Measurements from ENCODE around the gene TUBB6.
A peak's percentile ranks its signal among the peaks of the same experiment; 100 is the strongest.

The TUBB6 gene

DNA sequence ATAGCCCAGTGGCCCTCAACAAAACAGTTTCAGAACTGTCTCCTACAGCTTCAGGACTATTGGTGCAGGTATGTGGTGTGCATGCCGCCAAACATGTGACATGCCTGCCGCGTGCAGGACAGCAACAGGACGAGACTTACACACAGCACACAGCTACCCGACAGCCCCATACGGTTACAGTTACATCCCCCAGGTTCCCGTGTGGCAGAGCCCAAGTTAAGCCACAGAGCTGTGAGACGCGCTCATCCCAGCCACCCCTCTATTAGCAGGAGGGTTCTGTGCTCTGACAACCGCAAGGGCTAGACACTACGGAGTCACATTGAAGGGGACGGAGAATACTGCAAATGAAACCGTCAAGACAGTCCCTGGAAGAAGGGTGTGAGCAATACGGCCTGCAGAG lies 16.4 kb upstream of the TUBB6 start:
- no peak for DNase-seq

DNA sequence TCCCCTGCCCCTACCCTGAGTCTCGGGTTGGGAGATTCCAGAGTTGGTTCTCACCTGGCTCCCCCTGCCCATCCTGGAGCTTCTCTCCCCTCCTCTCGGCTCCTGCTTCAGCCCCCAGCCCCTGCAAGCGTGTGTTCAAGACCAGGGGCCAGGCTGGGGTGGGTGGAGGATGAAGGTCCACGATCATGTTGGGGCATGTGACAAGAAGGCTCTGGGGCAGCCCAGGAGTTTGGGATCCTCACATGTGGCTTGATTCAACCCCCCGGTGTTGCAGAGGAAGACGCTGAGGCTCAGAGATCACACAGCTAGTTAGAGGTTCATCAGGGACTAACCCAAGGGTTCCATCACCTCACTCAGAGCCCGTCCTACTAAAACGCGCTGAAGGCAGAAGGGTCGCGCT lies 14.2 kb upstream of the TUBB6 start:
- DNase-seq = no peak

DNA sequence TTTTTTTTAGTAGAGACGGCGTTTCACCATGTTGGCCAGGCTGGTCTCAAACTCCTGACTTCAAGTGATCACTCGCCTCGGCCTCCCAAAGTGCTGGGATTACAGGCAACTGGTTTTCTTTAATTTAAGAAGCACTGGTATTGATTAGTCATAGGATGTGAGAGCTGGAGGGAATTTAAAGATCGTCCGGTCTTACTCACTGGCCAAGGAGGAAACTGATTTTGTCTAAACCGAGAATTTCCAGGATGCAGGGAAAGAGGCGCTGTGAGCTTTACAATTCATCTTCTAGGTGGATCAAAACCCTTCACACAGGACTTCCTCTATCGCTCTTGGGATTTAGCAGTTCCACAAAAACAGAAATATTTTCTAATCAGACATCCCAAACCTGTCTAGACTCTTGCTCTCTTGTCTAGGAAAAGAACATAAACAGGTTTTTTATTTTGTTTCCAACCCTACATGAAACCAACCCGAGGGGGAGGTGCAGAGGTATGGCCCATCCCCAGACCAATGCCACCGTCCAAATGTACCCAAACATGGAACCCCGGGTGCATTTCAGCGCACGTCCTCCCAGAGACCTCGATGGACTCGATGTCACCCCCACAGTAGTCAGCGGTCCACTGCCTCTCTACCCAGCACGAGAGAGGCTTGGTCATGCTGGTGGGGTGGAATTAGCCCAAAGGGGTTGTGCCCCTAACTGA lies 12.5 kb upstream of the TUBB6 start:
- DNase-seq = no peak

DNA sequence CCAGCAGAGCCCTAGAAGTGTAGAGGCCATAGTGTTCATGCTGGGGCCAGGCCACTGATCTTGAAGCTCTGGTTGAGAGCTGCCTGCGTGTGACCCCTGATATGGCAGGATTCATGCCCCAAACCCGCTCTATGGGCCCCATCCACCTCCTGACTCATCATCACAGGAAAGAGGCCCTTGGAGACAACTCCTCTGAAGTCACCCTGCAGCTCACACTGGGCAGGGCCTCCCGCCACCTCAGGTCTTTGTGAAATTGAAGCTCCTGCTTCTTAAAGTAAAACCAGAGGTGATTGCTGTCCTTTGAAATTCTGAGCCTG lies 12.0 kb upstream of the TUBB6 start:
- DNase-seq = no peak

DNA sequence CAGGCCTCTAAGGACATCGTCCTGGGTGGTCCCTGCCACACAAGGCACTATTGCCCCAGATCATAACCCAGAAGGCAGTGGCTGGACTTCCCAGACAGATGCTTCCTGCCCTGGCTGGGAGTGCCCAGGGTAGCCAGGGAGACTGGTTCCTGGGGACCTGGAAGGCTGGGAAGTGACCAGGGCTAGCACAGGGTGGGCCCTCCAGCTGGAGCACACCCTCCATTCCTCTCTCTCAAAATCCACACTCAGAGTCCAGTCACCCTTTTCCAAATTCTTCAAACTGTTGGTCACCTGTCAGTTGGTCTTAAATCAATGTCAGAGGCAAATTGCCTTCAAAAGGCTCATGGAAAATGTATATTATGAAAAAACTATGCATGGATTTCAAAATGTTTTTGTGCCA lies 11.6 kb upstream of the TUBB6 start:
- DNase-seq = no peak

DNA sequence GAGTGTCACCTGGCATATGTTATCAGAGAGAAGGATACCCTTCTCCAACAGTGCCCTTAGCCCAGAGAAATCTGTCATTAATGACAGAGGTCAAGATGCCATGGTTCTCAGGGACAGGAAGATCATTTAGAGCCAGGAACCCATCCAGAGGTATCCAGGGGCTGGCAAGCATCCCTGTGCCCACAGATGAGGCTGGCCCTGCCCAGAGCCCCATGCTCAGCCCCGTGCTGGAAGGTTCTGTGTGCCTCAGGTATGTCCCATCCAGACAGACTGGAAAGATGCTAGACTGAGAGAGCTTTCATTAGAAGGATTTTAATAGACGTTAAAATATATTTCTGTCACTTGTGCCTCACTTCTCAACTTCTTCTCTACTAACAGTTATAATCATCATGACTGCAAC lies 8.2 kb upstream of the TUBB6 start:
- DNase-seq = no peak

DNA sequence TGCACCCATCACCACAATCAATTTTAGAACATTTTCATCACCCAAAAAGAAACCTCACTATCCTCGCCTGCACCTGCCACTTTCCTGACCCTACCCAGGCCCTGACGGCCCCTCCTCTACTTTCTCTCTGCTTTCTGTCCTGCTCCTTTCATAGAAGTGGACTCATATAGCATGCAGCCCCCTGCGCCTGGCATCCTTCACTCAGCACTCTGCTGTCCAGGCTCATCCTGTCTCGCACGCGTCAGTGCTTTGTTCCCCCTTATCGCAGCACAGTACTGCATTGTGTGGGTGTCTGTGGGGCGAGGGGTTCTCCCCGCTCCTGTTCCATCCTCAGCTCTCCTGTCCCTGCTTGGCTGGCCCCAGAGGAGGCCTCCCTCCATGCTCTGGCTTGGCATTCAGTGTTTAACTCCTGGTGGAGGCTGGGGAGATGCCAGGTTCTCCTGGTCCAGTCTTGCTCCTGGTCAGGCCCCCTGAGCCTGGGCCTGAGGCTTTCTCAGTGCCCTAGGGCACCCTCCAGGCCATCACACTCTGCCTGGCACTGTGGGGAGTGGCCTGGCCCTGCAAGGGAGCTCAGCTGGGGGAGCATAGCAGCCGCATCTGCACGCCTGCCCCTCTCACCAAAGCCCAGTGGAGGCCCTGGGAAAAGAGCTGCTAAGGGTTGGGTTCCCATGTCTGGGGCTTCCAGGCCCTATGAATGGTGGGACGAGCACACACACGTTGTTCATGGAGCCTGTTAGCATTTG lies 6.6 kb upstream of the TUBB6 start:
- DNase-seq = no peak

DNA sequence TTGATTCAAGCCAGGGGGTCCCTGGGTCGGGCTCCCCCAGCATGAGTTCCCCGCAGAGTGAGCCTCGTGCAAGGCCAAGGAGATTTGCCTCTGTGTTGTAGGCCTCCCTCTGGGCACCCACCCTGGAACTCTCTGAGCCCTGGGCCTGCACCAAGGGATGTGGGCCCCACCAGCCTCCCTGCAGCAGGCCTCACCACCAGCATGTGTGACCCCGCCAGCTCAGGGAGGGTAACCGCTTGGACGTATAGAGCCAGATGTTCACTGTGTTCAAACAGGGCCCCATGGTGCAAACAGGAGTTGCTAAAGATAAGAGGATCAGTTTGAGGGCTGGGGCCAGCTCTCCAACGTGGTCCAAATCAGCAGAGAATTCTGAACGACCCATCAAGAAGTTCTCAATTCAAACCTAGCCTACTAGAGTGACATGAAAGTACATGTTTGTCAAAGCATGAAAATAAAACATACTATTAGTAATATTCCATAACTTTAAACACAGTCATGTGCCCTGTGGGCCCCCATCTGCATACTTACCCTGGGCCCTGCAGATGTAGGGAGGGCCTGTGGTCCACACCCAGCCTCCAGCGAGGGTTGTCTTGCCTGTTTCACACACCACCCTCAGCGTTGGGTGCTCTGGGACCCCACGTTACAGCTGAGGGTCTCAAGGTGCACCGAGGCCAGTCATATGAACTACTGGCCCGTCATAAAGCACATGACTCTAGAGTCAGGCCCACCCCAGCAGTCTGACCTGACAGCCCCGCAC lies 5.5 kb upstream of the TUBB6 start:
- no peak for DNase-seq

DNA sequence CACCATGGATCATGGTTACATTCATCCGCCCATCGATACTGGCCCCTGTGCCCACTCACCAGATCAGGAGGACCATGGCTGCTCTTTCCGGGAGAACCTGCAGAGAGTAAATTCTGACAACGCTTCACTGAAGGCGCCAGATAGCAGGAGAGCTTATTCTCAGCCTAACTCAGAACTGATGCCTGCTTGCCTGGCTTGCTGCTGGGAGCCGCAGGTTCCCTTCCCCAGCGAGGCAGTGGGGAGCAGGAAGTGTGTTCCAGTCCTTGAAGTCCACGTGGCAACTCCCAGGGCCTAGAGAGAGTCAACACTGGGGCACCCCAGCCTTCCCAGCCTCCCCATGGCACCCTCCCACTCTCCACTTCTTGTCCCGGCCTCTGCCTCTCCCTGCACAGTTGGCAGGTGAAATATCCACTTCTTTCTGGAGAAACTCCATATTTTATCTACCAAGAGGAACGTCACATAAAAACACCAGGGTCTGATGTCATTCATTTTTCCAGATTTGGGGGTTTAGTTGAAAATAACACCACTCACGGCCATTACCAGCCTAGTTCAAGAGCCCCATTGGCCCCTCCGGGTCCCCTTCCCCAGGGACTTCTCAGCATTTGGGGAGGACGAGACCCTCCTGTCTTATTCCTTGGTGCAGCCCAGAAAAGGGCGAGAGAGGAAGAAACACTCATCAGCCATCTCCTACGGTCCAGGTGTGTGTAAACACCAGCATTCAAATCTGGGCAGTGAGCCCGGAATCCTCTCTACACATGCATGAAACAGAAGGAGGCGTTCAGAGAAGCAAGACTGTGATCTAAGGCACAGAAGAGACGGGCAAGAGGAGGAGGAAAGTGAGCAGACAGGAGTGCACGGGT lies 3.5 kb upstream of the TUBB6 start:
- no peak for DNase-seq

DNA sequence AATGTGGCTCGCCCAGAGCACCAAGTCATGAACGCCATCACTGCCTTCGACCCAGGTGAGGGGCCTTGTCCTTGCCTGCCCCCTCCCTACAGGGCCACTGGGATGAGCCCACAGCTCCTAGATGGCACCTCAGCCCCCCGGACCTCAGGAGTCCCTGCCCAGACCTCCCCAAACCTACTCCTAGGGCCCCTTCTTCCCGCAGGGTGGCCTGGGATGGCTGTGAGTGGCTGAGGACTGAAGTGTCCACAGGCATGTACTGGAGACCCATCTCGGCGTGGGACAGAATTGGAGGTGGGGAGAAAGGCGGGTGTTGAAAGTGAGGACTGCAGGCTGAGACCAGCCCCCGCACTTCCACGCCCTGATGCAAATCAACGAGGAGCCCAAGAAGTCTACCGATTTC lies 2.8 kb upstream of the TUBB6 start:
- no peak for DNase-seq

DNA sequence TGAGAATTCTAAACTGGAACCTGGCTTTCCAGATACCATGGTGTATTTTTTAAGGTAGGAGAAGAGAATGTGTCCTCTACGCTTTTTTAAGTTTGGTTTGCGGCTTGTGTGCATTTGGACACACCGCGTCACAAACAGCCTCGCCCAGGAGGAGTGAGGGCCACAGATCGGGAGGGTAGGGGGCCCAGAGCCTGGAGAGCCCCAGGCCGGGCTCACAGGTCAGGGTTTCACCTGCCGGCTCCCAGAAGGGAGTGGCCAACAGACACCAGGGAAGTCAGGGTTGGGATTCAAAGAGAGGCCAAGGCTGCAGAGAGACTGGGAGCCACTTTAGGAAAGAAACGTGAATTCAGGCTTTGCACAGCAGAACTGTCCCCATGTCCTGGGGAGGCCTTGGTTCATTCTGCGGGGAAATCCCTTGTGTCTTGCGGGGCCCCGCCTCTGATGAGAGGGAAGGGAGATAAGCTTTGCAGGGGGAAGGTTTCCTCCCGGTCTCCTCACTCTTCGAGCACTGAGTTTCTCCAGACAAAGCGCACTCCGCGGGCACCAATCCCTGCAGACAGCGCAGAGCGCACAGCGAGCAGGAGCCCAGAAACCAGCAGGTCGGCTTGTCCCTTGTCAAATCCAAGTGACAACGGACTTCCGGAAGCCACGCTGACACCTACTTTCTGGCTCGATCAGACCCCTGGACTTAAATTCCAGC lies 2.0 kb upstream of the TUBB6 start:
- DNase-seq = no peak

DNA sequence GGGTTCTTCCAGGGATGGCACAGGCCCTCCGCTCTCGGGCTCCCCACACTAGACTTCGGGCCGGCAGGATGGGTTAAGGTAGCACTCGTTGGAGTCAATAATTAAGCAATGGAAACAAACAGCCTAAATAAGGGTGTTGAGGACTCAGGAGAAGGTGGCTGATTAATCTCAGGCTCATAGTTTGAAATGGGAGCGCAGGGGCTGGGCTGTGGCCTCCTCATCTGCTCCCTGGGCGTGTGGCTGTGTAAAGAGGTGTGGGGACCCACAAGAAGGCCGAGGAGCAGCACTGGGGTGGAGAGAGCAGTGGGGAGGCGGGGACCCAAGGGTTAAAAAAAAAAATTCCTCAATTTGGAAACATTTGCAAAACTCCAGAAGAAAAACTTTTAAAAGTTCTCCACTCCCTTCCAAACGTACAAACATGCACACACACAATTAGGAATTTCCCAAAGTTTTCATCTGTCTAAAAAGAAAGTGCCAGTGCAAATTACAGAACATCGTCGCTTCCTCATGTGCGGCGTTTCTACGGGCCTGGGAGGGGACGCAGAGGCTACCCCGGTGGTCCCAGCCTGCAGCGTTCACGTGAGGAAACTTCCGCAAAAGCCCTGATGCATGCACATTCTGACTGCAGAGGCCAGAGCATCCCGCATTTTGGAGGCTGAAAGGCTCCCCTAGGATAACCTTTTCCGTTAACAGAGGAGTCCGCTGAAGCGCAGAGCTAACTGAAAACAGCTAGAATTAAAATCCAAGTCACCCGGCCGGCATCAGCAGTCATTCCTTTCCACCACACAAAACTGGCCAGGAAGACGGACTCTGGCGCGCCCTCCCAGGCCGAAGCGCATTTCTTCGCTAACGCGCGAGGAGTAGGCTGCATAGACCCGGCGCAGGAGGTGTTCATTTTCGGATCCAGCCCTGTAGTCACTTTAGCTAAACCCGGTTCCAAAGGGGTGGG lies 1.0 kb upstream of the TUBB6 start:
- no peak for DNase-seq

DNA sequence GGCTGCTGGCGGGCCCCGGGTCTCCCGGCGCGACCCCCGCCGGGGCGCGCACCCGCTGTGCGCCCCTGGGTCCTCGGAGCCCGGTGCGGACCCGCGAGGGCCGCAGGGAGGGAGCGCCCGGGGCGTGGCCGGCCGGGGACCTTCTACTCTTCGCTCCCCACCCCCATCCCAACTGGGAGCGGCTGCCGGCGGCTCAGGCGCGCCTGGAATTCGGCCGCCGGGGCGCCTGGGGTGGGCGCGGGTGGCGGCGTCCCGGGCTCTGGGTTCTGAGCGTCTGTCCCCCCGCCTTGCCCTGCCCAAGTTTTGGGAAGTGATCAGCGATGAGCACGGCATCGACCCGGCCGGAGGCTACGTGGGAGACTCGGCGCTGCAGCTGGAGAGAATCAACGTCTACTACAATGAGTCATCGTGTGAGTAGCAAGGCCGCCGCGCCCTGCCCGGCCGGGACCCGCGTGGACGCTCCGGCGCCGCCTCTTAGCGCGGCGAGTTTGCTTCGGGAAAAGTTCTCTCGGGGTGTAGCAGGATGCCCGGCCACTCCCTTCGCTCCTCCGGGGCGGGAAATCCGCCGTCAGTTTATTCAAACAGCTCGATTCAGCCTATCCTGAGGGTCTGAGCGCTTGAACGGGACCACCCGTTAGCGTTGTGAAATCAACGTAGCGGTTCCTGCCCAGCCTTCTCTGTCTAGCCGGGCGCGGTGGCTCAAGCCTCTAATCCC lies 502 bp downstream of the TUBB6 start:
- peak; percentile 23 for DNase-seq

DNA sequence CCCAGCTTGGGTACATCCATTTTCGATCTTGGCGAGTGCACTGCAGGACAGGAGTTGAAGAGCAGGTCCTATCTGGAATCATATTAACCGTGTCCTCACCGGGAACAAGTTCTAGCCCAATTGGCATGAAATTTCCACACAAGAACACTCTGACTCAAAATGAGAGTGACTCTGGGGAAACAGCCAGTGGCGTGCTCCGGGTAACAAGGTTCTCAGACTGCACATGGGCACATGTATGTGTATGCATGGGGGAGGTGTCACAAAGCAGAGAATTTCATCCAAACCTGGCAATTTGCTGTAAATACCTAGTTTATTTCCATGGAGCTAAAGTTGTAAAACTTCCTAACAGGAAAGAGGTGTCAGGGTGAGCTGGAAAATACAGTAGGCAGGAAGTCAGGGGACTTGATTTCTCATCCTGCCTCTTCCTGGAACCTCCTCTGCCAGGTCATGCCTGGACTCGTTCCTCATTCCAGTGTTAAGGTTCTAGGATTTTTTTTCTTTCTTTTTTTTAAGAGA lies 1.7 kb downstream of the TUBB6 start:
- no peak for DNase-seq

DNA sequence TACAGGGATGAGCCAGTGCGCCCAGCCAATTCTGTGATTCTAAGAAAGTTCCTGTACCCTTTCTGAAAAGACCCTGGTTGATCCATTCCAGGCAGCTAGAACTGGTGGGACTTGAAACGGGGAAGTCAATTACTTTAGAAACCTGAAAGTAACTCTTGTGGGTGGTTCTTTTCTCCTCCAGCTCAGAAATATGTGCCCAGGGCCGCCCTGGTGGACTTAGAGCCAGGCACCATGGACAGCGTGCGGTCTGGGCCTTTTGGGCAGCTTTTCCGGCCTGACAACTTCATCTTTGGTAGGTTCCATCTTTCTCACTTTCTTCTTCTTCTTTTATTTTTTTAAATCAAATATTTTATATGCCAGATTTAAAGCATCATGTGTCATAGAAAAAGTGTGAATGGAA lies 2.7 kb downstream of the TUBB6 start:
- no peak for DNase-seq

DNA sequence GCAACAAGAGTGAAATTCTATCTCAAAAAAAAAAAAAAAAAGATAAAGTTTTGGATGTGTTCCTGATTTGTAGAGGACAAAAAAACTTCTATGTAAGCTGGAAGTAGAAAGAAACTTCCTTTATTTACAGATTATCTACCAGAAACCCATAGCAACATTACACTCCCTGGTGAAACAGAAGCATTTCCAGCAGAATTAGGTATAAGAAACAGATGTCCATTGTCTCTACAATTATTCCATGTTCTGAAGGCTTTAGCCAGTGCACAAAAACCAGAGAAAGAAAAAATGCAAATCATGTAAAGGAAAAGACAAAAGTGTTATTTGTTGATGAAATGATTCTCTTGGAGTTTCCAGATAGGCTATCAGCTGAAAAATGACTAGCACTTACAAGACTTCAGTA lies 4.9 kb downstream of the TUBB6 start:
- DNase-seq = no peak

DNA sequence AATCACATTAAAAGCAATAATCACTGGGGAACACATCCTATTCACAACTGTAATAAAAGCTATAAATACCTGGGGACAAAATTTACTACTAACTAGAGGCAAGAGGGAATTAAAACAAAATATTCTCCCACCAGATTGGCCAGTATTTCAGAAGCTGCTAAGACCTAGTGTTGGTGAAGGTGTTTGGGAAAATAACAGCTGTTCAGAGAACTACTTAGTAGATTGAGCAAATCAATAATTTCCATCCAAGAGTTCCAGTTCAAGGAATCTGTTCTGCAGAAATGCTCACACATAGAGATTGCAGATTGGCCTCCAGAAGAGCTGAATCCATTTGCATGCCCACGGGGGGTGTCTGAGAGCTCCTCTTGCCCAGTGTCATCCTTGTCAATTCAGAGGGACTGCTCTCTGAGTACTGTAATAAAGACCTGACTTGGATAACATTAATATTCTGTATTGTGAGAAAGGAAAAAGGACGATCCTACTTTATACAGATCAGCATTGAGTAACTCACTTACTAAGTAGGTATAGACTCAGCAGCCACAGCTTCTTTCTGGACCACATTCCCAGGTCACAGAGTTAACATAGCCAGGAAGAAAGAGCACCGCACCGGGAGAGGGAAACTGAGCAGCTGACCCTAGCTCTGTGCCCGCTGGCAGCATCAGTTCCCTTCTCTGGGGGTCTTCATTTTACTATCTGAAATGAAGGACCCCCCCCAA lies 5.6 kb downstream of the TUBB6 start:
- no peak for DNase-seq

DNA sequence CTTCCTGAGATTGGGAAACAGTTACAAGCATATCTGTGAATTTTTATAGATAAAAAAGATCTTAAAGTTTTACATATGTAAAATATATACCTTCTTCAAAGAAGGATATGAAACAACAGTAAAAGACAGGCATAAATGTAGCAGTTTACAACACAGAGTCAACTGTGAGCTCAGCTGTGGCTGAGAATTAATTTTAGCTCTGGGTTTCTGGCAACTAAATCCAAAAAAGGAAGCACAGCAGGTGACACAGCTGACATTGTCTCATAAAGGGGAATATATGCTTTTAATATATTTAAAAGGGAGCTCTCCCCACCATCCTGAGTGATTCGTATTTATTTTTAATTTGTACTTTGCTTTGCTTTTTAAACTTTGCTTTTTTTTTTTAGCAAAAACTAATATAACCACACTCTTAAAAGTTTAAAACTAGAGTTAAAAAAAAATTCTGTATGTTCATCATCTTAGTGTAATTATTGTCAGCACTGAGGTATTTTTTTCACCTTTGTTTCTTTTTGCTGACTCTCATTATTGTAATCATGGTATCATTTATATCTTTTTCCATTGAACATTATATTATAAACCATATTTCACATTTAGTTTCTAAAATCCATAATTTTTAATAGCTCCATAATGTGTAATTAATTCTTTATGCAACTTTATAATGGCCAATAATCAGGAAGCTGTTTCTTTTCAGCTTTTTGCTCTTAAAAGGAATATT lies 6.7 kb downstream of the TUBB6 start:
- no peak for DNase-seq

DNA sequence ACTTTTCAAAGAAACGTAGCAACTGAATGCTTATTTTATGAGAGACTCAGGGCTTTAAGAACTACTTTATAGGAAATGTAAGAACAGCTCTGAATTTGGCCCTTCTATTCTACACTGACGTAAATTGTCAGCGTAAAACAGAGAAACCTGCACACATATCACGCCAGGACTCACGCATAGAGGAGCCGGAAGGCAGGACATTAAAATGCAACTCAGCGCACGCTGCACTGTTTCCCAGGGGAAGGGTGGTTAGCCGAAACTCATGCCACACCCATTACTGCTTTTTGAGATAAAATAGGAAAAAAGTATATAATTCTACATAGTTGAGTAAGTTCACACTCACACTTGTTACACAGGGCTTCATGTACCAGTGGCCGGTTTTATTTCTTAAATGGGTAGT lies 7.4 kb downstream of the TUBB6 start:
- DNase-seq = no peak
